ENCODE results near the gene AASDH.

DNA sequence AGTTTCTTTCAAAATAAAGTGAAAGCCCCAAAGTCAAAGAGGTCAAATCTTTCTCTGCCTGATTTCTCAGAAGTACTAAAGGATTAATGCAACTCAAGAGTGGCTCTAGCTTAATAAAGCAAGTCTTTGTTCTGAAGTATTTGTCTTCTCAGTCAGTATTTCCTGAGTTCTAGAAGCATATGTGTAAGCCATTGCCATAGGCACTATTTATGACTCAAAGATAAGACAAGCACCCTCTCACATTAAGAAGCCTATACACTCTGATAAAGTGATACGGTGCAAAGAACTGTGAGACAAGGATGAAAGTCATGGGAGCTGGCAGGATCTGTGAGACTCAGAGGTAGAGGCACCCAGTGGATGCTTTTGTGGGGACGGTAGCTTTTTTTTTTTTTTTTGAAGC, 60.9 kb downstream of the AASDH start:
- TF ChIP-seq, protein P1, sequence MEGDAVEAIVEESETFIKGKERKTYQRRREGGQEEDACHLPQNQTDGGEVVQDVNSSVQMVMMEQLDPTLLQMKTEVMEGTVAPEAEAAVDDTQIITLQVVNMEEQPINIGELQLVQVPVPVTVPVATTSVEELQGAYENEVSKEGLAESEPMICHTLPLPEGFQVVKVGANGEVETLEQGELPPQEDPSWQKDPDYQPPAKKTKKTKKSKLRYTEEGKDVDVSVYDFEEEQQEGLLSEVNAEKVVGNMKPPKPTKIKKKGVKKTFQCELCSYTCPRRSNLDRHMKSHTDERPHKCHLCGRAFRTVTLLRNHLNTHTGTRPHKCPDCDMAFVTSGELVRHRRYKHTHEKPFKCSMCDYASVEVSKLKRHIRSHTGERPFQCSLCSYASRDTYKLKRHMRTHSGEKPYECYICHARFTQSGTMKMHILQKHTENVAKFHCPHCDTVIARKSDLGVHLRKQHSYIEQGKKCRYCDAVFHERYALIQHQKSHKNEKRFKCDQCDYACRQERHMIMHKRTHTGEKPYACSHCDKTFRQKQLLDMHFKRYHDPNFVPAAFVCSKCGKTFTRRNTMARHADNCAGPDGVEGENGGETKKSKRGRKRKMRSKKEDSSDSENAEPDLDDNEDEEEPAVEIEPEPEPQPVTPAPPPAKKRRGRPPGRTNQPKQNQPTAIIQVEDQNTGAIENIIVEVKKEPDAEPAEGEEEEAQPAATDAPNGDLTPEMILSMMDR (conservative IDR thresholded peaks at IDR 0.05; ENCODE audit: low read depth, low read length): no peak
- TF ChIP-seq EZH2phosphoT487 (IDR thresholded peaks at IDR 0.05; ENCODE audit: borderline replicate concordance, low read length): no peak
- no peak for TF ChIP-seq EZH2 (IDR thresholded peaks at IDR 0.05; ENCODE audit: low read length, unreplicated experiment)
